GM19240 (cell line): ENCODE measurements around the gene MRM1.
"Not testable (repeated sequence)": the region's sequence is repeated elsewhere in the genome, so short reads cannot be mapped to it uniquely, and the experiment has no call there.

Source experiments
- DNase-seq: peaks from one replicate; pipeline ENCODE4 v3.0.0; 2011; ENCODE audit warnings: low spot score; ENCODE audit not compliant: insufficient read length

The MRM1 gene

GRCh38 chr17:36600465-36600864 is 918 bp upstream of the MRM1 start:
- no peak for DNase-seq

DNA sequence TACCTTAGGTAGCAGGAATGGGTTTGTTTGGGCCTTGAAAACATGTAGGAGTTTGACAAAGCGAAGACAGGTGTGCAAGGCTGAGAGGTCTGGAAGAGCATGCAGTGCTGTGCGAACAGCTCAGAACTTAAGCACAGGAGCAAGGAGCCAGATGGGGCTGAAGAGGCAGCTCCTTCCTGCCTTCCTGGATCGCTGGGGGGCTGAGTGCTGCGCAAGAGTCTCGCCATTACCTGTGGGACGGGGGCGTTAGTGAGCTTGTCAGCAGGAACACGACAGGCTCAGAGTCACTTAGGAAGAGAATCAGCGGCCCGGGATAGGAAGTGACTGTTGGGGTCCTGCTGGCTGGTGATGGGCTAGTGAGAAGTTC is 464 bp upstream of the MRM1 start:
- DNase-seq = no peak

- DNase-seq = no peak
Observed at GRCh38 chr17:36602030-36602748, 806 bp downstream of the MRM1 start.

DNA sequence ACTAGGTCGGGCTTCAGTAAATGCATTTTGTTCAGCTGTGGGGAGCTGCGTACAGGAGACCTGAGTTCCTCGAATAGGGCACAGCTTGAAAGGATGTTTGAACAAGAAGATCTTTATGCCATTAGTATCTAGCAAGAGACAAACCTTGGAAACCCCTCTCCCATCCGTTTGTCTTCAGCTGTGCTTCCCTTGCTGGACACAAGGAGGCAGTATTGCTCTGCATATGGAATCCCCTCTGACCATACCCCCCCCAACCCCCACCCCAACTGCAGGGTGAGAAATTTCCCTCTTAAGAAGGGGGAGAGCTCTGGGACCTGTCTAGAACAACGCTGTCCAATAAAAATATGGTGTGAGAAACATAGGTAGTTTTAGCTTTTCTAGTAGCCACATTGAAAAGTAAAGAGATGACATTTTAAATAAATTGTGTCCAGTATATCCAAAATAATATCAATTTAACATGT is 1.6 kb downstream of the MRM1 start:
- DNase-seq = peak; percentile 74

- DNase-seq = not testable (repeated sequence)
Observed at GRCh38 chr17:36605028-36605427, 3.6 kb downstream of the MRM1 start.

DNA sequence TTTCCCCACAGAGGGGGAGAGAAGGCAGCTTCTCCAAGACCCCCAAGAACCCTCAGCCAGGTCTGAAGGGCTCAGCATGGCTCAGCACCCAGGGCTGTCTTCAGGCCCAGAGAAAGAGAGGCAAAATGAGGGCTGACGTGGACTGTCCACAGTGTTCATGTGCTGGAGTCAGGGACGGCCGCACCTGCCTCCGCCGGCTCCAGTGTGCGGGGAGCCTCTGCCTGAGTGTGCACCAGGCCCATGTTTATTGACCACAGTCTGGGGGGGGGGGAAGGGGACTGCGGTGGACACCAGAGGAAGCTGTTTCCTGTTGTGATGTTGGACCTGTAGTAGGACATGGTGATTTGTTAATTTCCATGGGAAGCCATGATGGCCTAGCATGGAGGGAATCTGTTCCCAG is 6.9 kb downstream of the MRM1 start:
- no peak for DNase-seq

DNA sequence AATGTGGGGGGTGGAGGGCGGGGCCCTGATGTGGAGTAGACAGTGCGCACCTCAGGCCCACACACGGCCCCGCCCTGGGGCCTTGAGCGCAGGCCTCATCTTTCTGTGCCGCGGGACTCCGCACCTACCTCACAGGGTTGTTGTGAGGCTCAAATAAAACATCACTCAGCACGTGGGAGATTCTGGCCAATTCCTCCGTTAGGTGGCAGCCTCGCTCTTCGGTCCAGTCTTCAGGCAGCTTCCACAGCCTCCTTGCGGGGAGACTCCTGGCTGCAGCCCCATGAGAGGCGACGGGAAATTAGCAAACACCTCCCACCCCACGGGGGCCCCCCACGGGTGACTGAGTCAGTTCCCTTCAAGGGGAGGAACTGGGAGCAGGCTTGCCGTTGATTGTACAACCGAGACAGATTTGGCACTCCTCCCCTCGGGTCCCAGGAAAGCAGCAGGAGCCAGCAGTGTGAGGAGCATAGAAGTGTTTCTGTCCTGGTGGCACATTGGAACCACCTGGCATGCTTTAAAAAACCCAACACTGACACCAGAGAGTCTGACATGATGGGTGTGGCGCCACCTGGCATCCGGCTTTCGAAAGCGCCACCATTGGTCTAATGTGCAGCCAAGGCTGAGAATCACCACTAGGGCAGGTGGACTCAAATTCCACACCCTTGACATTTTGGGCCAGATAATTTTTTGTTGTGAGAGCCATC is 7.6 kb downstream of the MRM1 start:
- DNase-seq = no peak

DNA sequence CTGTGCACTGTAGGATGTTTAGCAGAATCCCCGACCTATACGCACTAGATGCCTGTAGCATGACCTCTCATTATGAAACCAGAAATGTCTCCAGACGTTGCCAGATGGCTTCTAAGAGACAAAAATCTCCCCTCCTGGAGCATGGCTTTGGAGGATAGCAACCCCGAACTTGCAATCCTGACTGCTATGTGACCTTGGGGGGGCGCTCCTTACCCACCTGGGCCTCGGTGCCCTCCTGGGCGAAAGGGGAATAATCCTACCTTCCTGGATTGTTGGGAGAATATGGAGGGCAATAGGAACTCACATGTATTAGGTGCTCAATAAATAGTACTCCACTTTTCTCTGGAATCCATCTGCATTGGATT is 8.1 kb downstream of the MRM1 start:
- no peak for DNase-seq

GRCh38 chr17:36610474-36610873 is 9.1 kb downstream of the MRM1 start:
- DNase-seq = no peak

- no peak for DNase-seq
Observed at GRCh38 chr17:36611345-36612072, 10.1 kb downstream of the MRM1 start.

GRCh38 chr17:36612323-36612722 is 10.9 kb downstream of the MRM1 start:
- DNase-seq = no peak

DNA sequence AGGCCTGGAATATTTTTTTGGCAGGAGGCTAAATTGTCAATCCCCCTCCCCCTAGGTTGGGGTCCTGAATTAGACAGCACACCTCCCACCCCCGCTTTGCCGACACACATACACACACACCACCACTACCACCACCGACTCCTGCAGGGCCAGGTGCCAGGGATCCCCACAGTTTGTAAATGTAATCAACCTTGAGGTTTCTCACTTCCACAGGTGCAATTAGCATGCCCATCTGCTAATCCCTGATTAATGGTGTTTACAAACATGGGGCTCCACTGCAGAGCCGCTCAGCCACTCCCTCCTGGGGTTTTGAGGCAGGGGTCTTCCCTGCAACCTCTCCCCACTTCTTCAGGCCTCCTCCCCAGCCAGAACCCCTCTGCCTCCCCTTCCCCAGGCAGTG is 11.8 kb downstream of the MRM1 start:
- DNase-seq = no peak

GRCh38 chr17:36614081-36614480 is 12.7 kb downstream of the MRM1 start:
- no peak for DNase-seq

GRCh38 chr17:36614933-36615332 is 13.6 kb downstream of the MRM1 start:
- no peak for DNase-seq

- no peak for DNase-seq
Observed at GRCh38 chr17:36616061-36617029, 15.0 kb downstream of the MRM1 start.

DNA sequence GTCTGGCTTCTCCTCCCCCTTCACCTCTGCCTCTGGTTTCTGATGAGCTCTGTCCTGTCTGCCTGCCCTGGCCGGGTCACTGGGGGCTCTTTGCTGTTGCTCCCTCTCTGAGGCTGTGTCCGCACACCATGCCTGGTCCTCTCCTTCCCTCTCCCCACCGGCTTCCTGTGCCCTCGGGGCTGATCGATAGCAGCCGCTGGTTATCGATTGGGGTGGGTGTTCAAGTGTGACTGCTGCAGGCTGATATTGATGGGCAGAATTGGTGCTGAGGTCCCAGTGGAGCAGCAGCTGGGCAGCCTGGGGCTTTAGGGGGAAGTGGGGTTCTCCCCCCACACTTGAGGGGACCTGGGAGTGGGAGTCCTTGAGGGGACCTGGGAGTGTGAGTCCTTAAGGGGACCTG is 16.4 kb downstream of the MRM1 start:
- DNase-seq = no peak

- DNase-seq = no peak
Observed at GRCh38 chr17:36623281-36623680, 21.9 kb downstream of the MRM1 start.

DNA sequence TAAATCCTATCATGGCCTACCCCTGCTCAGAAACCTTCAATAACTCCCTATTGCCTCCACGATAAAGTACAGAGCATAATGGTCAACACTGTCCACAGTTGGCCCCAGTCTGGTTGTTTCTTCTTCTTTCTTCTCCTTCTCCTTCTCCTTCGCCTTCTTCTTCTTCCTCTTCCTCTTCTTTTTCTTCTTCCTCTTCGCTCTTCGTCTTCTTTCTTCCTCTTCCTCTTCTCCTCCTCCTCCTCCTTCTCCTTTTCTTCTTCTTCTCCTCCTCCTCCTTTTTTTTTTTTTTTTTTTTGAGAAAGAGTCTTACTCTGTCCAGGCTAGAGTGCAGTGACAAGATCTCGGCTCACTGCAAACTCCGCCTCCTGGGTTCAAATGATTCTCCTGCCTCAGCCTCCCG is 23.8 kb downstream of the MRM1 start:
- DNase-seq = no peak

- no peak for DNase-seq
Observed at GRCh38 chr17:36627101-36627500, 25.7 kb downstream of the MRM1 start.

DNA sequence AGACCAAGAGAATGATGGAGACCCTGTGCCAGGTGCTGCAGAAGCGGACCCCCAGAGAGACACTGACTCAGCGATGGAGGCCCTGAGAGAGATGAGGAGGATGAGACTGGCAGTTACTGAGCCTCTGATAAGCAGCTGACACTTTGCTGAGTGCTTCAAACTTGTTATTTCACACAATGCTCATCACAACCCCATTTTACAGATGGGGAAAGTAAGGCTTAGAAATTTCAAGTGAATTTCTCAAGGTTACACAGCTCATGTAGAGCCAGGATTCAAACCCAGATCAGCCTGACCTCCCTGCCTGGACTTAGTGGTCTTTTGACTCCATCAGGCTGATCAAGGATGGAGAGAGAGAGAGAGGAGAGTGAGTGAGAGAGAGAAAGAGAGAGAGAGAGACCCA is 27.2 kb downstream of the MRM1 start:
- no peak for DNase-seq

DNA sequence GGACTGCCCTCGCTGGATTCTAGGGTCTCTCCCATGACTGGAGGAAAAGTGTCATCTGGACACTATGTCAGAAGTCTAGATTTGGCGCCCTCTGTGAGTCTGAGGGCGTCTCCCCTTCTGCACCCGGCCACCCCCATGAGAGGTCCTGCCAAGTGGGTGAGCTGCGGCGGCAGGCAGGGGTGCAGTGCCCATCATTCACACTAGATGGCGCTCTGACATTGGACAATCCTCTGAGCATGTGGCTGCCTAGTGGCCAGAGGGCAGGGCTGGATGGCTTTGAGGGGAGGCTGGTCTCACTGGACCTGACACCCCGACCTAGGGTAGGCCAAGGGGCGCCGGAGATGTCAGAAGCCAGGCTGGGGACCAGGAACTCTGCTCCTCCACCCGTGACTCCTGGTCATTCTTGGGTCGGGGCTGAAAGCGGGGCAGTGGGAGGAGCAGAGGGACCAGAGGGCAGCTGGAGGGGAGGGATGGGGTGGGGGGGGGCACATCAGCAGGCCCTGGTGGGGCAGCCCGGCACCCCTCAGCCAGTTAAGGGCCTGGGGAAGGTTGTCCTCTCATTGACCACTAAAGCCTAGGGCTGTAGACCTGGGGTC is 28.0 kb downstream of the MRM1 start:
- peak; percentile 81 for DNase-seq
